IPS-18c (cell line): Measurements from ENCODE around the gene MYH11.
"Not testable (repeated sequence)": the region's sequence is repeated elsewhere in the genome, so short reads cannot be mapped to it uniquely, and the experiment has no call there.

Experiments
- H3K4me3 ChIP-seq: 2 replicates; pipeline ENCODE4 v1.7.0; 2013; ENCODE audit warnings: low read depth, mild to moderate bottlenecking, low read length, moderate library complexity; ENCODE audit not compliant: insufficient read depth
- H3K9me3 ChIP-seq: one replicate; pipeline ENCODE4 v1.6.1; 2013; ENCODE audit warnings: mild to moderate bottlenecking, low read length, moderate library complexity; ENCODE audit not compliant: control insufficient read depth, insufficient read depth

Gene MYH11

DNA sequence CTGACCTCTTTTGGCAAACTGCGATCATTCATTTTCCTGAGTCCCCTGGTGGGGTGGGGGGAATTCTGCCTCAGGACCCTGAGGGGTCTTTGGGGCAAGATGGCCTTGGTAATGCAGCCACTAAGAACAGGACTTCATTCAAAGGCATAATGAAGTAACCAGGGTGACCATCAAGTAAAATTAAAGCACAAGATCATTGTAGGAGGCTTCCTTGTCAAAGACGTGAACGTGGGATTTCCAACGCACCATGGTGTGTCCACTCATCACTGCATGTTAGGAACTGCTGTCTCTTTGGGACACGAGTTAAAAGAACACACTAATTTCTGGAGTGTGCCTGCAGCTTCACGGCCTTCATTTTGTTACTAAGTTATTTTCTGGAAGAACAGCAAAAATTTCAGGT is 155.5 kb downstream of the MYH11 start:
- no peaks in the 10 kb centered on the region for H3K9me3 ChIP-seq
- H3K4me3 ChIP-seq, result no peak overlapping the region

DNA sequence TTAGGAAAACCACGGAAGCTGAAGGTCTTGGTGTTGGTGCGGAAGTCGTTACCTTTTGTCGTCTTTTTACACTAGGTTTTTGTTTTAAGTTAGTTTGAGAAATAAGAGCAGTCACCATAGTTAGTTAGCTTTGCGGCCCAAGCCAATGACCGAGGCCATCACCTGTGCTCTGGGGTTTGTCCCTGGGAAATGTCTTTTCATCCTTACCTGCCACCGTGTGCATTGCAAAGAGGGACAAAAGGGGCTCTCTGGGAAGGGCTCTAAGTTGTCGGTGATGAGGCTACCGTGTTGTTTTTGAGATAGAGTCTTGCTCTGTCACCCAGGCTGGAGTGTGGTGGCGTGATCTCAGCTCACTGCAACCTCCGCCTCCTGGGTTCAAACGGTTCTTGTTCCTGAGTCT is 157.0 kb downstream of the MYH11 start:
- Histone ChIP-seq H3K9me3 (no peaks in the 10 kb centered on the region), H3K4me3 (no peak overlapping the region)

DNA sequence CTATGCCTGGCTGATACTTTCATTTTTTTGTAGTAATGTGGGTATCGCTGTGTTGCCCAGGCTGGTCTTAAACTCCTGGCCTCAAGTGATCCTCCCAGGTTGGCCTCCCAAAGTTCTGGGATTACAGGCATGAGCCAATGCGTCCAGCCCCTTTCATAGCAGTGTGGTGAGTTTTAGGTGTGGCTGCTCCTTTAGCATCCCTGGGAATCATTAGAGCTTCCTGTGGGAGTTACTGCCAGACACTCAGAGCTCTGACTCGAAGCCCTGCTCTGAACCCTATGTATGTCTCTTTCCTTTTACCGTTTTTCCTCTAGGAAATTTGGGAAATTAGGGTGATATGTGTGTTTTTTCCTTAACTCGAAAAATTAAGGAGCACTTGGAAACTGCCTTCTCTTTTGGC is 162.3 kb downstream of the MYH11 start:
- H3K4me3 ChIP-seq, result no peak overlapping the region

DNA sequence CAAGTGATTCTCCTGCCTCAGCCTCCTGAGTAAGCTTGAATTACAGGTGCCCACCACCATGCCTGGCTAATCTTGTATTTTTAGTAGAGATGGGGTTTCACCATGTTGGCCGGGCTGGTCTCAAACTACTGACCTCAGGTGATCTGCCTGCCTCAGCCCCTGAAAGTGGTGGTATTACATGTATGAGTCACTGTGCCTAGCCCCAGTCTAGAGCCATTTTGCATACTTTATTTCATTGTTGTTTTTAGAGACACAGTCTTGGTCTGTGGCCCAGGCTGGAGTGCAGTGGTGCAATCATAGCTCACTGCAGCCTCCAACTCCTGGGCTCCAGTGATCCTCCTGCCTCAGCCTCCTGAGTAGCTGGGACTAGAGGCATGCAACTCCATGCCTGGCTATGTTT is 164.3 kb downstream of the MYH11 start:
- H3K4me3 ChIP-seq, H3K9me3 ChIP-seq: not testable (repeated sequence)

More for the DNA sequence above, 162.3 kb downstream of the MYH11 start:
- H3K9me3 ChIP-seq, result no peaks in the 10 kb centered on the region

DNA sequence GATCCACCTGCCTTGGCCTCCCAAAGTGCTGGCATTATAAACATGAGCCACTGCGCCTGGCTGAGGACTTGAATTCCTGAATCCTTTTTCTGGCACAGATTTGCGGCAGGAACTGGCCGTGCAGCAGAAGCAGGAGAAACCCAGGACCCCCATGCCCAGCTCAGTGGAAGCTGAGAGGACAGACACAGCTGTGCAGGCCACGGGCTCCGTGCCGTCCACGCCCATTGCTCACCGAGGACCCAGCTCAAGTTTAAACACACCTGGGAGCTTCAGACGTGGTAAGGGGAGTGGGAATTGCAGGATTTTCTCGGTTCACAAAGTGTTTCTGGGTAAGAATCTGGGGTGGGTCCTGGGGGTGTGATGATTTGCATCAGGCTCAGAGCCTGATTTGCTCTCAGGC is 165.8 kb downstream of the MYH11 start:
- H3K4me3 ChIP-seq, result no peak overlapping the region
- H3K9me3 ChIP-seq, result no peaks in the 10 kb centered on the region

DNA sequence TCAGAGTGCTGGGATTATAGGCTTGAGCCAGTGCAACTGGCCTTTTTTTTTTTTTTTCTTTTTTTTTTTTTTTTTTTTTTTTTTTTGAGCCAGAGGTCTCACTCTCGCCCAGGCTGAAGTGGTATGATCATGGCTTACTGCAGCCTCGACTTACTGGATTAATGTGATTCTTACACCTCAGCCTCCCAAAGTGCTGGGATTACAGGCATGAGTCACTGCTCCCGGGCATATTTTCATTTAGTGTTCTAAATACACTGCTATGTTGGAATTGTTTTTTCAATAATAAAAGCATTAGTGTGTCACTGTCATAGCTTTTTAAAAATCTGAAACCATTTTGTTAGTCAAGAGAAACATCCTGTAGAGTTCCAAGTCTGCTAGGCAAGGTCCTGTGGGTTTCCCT is 166.5 kb downstream of the MYH11 start:
- no peaks in the 10 kb centered on the region for H3K9me3 ChIP-seq
- no peak overlapping the region for H3K4me3 ChIP-seq

DNA sequence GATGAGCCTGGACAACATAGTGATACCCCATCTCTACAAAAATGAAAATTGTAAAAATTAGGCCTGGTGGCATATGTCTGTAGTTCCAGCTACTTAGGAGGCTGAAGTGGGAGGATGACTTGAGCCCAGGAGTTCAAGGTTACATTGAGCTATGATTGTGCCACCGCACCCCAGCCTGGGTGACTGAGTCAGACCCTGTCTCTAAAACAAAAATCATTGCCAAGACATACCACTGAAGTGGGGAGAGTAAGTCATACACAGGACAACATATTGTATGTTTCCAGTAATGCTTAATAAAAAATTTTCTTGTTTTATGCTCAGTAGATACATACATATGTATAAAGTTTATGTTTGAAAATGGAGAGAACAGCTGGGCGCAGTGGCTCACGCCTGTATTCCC is 167.5 kb downstream of the MYH11 start:
- Histone ChIP-seq H3K9me3 (no peaks in the 10 kb centered on the region), H3K4me3 (no peak overlapping the region)

DNA sequence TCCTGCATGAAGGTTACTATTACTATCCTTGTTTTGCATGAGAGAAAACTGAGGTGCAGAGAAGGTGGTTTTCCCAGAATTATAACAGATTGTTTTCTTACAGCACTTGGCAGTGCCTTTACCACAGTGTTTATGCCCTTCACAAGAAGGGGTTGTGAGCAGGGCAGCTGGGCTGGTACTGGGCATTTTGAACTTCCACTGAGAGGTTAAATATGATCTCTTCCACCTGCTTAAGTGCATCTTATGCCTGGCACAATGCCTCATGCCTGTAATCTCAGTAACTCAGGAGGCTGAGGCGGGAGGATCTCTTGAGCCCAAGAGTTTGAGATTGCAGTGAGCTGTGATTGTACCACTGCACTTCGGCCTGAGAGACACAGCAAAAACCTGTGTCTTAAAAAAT is 170.5 kb downstream of the MYH11 start:
- H3K9me3 ChIP-seq, result no peaks in the 10 kb centered on the region

DNA sequence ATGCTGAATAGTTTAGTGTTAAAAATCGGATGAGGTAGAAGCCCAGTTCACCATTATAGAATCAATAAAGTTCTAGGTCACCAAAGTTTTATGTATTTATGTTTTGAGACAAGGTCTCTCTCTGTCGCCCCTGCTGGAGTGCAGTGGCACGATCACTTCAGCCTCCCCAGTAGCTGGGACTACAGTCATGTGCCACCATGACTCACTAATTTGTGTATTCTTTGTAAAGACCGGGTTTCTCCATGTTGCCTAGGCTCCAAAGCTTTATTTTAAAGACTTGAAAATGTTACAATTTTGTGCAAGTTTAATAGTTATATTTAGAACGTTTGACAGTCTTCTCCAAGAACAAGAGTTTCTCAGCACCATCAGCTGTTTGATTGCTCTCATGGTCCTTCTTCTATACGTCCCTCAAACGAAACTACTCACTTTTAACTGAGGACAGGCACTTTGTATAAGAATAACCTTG is 174.7 kb downstream of the MYH11 start:
- H3K9me3 ChIP-seq, result no peaks in the 10 kb centered on the region
- H3K4me3 ChIP-seq, result no peak overlapping the region

More for the DNA sequence above, 170.5 kb downstream of the MYH11 start:
- no peak overlapping the region for H3K4me3 ChIP-seq

DNA sequence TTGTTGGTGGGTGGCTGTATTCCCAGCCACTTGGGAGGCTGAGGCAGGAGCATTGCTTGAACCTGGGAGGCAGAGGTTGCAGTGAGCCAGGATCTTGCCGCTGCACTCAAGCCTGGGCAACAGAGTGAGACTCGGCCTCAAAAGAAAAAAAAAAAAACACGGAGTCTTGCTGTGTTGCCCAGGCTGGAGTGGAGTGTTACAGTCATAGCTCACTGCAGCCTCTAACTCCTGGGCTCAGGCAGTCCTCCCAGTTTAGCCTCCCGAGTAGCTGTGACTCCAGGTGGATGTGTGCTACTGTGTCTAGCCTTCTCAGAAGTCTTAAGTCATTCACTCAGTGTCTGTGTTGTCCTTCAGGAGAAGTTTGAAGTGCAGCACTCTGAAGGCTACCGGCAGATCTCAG is 179.4 kb downstream of the MYH11 start:
- no peaks in the 10 kb centered on the region for H3K9me3 ChIP-seq
- H3K4me3 ChIP-seq, result no peak overlapping the region

DNA sequence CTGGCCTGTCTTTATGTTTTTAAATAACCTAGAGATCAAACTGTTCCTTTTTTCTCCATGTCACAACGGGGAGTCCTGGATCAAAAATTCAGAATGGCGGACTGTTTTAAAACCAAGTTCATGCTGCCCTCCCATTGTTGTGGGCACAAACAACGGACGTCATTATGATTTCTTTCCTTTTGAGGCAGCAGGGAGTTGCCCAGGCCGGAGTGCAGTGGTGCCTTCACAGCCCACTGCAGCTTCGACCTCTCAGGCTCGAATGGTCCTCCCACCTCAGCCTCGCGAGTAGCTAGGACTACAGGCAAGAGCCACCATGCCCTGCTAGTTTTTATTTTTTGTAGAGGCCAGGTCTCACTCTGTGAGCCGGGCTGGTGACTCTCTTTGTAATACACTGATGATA is 180.3 kb downstream of the MYH11 start:
- H3K9me3 ChIP-seq, result no peaks in the 10 kb centered on the region

DNA sequence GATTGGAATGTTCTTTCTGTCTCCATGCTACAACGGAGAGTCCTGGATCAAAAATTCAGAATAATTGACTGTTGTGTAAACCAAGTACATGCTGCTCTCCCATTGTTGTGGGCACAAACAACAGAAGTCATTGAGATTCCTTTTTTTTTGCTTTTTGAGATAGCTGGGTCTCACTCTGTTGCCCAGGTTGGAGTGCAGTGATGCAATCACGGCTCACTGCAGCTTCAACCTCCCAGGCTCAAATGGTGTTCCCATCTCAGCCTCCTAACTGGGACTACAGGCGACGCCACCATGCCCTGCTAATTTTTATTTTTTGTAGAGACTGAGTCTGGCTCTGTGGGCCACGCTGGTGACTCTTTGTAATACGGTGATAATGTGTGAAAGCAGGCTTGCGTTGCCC is 182.3 kb downstream of the MYH11 start:
- no peak overlapping the region for H3K4me3 ChIP-seq

More for the DNA sequence above, 180.3 kb downstream of the MYH11 start:
- H3K4me3 ChIP-seq, result no peak overlapping the region

DNA sequence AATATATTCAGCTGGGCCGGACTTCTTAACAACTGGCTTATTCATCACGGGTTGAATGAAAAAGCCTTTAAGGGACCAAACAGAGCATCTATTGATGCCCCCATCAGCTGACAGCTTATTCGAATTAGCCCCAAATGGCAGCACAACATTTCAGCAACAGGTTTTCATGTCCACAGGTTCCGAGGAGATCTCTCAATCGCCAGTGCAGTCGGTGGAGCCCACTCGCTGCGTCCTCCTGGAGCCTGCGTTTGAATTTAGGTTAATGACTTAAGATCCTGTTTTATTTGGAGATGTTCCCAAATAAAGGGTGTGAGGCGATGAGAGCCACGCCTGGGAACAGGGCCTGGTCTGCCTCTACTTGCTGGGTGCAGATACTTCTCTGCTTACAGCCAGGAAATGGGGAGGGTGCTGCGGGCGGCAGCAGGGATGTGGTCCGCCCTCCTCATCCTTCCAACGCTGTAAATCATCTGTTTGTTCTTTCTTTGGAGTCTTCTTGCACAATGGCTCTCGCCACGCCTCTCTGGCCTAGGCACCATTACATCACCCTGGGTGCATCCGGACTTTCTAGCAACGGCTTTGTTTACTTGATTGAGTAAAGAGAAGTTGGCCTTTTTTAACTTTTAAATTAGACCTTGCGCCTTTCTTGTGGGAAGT is 184.2 kb downstream of the MYH11 start:
- Histone ChIP-seq H3K4me3 (no peak overlapping the region), H3K9me3 (no peaks in the 10 kb centered on the region)

More for the DNA sequence above, 182.3 kb downstream of the MYH11 start:
- no peaks in the 10 kb centered on the region for H3K9me3 ChIP-seq

DNA sequence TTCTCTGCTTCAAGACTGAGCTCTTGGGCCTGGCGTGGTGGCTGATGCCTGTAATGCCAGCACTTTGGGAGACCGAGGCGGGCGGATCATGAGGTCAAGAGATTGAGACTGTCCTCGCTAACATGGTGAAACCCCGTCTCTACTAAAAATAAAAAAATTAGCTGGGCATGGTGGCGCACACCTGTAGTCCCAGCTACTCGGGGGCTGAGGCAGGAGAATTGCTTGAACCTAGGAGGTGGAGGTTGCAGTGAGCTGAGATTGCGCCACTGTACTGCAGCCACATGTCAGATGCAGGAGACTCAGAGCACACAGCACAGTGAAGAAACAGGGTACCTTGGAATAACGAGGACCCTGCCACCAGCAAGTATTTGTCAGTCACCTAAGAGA is 184.7 kb downstream of the MYH11 start:
- H3K9me3 ChIP-seq, H3K4me3 ChIP-seq: not testable (repeated sequence)

DNA sequence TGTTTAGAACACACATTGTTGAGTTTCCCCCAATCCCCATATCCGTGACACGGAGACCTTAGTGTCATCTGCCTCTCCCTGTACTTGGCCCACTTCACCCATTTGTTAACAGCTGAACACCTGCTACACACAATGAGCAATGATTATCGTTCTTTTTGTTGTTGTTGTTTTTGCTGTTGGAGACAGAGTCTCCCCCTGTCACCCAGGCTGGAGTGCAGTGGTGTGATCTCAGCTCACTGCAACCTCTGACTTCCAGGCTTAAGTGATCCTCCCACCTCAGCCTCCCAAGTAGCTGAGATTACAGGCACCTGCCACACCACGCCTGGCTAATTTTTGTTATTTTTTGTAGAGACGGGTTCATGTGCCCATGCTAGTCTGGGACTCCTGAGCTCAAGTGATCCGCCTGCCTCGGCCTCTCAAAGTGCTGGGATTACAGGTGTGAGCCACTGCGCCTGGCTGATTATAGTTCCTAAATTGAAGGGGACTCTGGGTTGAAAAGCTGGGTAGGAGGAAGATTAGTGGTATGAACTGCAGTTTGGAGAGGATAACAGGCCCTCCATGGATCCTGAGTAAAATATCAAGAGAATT is 185.2 kb downstream of the MYH11 start:
- no peak overlapping the region for H3K4me3 ChIP-seq
- H3K9me3 ChIP-seq, result no peaks in the 10 kb centered on the region

DNA sequence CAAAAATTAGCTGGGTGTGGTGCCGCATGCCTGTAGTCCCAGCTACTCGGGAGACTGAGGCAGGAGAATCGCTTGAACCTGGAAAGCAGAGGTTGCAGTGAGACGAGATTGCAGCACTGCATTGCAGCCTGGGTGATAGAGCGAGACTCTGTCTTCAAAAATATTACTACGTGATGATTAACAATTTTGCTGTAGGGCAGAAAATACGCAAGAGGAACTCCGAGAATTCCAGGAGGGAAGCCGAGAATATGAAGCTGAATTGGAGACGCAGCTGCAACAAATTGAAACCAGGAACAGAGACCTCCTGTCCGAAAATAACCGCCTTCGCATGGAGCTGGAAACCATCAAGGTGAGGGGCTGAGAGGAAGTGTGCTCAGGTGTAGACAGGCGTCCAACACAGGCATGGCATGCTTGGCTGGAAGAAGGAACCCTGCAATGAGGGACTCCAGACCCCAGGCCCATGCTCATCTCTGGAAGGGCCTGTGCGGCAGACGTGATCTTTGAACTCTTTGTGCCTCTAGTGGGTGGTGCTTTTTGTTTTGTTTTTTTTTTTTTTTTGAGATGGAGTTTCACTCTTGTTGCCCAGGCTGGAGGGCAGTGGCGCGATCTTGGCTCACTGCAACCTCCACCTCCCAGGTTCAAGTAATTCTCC is 189.6 kb downstream of the MYH11 start:
- Histone ChIP-seq H3K9me3 (peaks cover 2% of the 10 kb centered on the region), H3K4me3 (no peak overlapping the region)

DNA sequence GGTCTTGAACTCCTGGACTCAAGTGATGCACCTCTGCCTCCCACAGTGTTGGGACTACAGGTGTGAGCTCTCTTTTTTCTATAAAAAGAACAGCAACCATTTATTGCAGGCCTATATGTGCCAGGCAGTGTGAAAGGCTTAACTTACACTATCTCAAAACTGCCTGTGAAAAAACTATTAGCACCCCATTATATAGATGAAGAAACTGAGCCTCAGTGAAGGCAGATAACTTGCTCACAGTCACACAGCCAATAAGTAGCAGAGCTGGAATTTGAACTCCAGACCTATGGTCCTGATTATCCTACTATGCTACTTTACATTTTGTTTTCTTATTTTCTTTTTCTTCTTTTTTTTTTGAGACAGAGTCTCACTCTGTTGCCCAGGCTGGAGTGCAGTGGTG is 191.7 kb downstream of the MYH11 start:
- no peak overlapping the region for H3K4me3 ChIP-seq
- peaks cover 2% of the 10 kb centered on the region for H3K9me3 ChIP-seq

DNA sequence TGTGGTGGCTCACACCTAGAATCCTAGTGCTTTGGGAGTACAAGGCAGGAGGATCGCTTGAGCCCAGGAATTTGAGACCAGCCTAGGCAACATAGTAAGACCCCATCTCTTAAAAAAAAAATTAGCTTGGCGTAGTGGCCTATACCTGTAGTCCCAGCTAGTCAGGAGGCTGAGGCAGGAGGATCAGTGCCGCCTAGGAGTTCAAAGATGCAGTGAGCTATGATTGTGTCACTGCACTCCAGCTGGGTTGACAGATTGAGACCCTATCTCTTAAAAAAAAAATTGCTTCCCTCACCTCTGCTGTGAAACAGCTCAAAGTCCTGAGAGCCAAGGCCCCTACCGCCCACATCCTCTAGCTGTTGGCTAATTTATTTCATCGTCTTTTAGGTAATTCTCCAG is 196.6 kb downstream of the MYH11 start:
- no peak overlapping the region for H3K4me3 ChIP-seq

More for the DNA sequence above, 196.6 kb downstream of the MYH11 start:
- no peaks in the 10 kb centered on the region for H3K9me3 ChIP-seq
